Loucy (cell line): ENCODE data around the gene RIC3.
A peak's percentile ranks its signal among the peaks of the same experiment; 100 is the strongest.

Experiments used
- H2AFZ ChIP-seq: fragments of 200-600 bp; sonication (generic); 2 replicates; pipeline ENCODE4 v1.6.0; 2016; ENCODE audit warnings: antibody characterized with exemption, mild to moderate bottlenecking, low read length, moderate library complexity
- H3F3A ChIP-seq: fragments of 200-600 bp; 2 replicates; pipeline ENCODE4 v1.6.0; 2016; ENCODE audit warnings: antibody characterized with exemption, low read depth, mild to moderate bottlenecking
- H3K27me3 ChIP-seq: fragments of 200-600 bp; sonication (generic); 2 replicates; pipeline ENCODE4 v1.6.1; 2014; ENCODE audit warnings: low read length, mild to moderate bottlenecking; ENCODE audit not compliant: insufficient read depth, poor library complexity, severe bottlenecking
- H3K36me3 ChIP-seq: fragments of 200-600 bp; sonication (generic); 2 replicates; pipeline ENCODE4 v1.6.1; 2016; ENCODE audit warnings: low read length; ENCODE audit not compliant: insufficient read depth
- H3K4me1 ChIP-seq: fragments of 200-600 bp; sonication (generic); 2 replicates; pipeline ENCODE4 v1.5.1; 2014; ENCODE audit warnings: low read length, mild to moderate bottlenecking; ENCODE audit not compliant: insufficient read depth, poor library complexity, severe bottlenecking
- H3K4me2 ChIP-seq: fragments of 200-600 bp; sonication (generic); 2 replicates; pipeline ENCODE4 v1.6.0; 2014; ENCODE audit warnings: antibody characterized with exemption, low read length, low read depth, mild to moderate bottlenecking; ENCODE audit not compliant: poor library complexity, severe bottlenecking
- H3K4me3 ChIP-seq: fragments of 200-600 bp; sonication (generic); 2 replicates; pipeline ENCODE4 v1.5.1; 2014; ENCODE audit warnings: low read length, mild to moderate bottlenecking, mixed read lengths; ENCODE audit not compliant: poor library complexity, severe bottlenecking
- H3K79me2 ChIP-seq: fragments of 200-600 bp; sonication (generic); 2 replicates; pipeline ENCODE4 v1.6.1; 2014; ENCODE audit warnings: low read length; ENCODE audit not compliant: insufficient read depth
- H3K9ac ChIP-seq: fragments of 200-600 bp; sonication (generic); 2 replicates; pipeline ENCODE4 v1.6.0; 2014; ENCODE audit warnings: mild to moderate bottlenecking, low read depth, low read length, moderate library complexity; ENCODE audit not compliant: poor library complexity, severe bottlenecking
- H3K9me2 ChIP-seq: fragments of 200-600 bp; sonication (generic); replicated peaks from 2 replicates; pipeline ENCODE4 v1.6.1; 2016; ENCODE audit warnings: low read depth, low read length, mixed read lengths
- H3K9me3 ChIP-seq: fragments of 200-600 bp; sonication (generic); 2 replicates; pipeline ENCODE4 v1.6.1; 2014; ENCODE audit warnings: mild to moderate bottlenecking, antibody characterized with exemption, low read length, low read depth; ENCODE audit not compliant: insufficient read depth
- H4K20me1 ChIP-seq: fragments of 200-600 bp; sonication (generic); 2 replicates; pipeline ENCODE4 v1.6.0; 2014; ENCODE audit warnings: antibody characterized with exemption, low read length, mild to moderate bottlenecking; ENCODE audit not compliant: insufficient read depth, poor library complexity, severe bottlenecking
- CTCF ChIP-seq: fragments of 200-600 bp; sonication (generic); conservative IDR thresholded peaks from 2 replicates; pipeline ENCODE4 v1.5.1; 2014; ENCODE audit warnings: mild to moderate bottlenecking, antibody characterized with exemption, low read length
- EZH2phosphoT487 ChIP-seq: fragments of 200-600 bp; IDR thresholded peaks from 2 replicates; pipeline ENCODE4 v1.6.1; 2018; ENCODE audit warnings: antibody characterized with exemption, mild to moderate bottlenecking, moderate library complexity, borderline replicate concordance

The RIC3 gene

DNA sequence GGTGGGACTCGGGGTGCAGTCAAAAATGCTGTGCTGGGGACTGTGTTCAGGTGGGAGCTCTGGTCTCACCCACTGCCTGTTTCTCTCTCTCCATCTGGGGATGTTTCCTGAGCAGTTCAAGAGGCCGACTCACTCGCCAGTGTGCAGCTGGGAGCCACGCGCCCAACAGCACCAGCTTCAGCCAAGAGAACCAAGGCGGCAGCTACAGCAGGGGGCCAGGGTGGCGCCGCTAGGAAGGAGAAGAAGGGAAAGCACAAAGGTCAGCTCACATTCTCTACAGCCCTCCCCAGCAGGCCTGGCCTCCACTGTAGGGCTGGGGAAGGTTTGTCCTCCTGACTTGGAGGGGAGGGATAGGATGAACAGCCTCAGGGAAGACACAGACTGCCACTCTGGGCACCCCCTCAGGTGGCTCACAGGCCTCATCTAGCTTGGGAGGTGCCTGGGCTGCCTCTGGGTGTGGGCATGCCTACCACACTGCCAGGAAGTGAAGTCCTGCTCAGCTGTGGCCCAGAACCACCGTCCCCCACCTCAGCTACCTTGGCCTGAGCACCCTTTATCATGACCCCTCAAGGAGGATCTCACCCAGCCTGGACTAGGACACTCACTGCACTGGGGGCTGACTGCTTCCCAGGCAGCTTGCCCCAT lies 74.8 kb downstream of the RIC3 start:
- no peak overlapping the region for H3K9ac ChIP-seq
- no peak overlapping the region for H2AFZ ChIP-seq
- no peaks in the 10 kb centered on the region for H3K9me2 ChIP-seq
- H4K20me1 ChIP-seq = no peaks in the 10 kb centered on the region
- TF ChIP-seq EZH2phosphoT487 = no peak
- TF ChIP-seq CTCF = no peak
- no peaks in the 10 kb centered on the region for H3K36me3 ChIP-seq
- H3K4me1 ChIP-seq = no peaks in the 10 kb centered on the region
- H3K9me3 ChIP-seq = no peaks in the 10 kb centered on the region
- no peak overlapping the region for H3K4me2 ChIP-seq
- H3K79me2 ChIP-seq = no peaks in the 10 kb centered on the region
- no peak overlapping the region for H3K4me3 ChIP-seq
- H3F3A ChIP-seq = no peaks in the 10 kb centered on the region
- H3K27me3 ChIP-seq = no peaks in the 10 kb centered on the region

DNA sequence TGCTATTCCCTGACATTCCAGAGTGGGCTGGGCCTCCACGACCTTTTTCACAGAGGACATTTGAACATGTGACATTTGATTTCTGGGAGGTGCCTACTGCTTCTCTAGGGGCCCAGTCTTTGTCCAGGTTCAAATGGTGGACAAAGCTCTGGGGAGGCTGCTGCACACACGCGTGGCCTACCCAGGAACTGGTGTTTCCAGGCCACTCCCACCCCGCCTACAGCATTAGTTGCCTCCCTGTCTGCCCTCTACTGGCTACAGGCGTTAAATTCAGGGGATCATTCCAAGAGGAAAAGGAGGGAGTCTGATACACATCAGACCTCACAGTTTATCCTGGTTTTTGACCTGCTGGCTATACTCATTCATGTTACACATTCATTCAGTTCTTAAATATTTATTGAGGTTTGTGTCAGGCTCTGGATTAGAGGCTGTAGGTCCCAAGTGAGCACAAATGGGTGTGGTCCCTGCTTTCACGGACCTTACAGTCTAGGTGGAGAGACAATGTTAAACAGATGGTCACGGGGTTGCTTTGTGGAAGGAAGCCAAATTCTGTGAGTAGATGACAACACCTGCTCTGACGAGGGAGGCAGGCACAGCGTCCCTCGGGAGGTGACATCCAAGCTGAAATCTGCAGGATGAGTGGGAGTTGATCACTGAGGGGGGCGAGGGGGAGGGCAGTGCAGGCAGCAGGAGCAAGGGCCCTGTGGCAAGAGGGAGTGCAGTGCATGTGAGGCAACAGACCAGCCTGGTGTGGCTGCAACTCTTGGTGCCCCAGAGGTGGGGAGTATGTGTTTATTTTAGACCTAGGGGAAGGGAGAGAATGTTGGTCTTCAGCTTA lies 76.0 kb downstream of the RIC3 start:
- H3K9me3 ChIP-seq = no peaks in the 10 kb centered on the region
- no peaks in the 10 kb centered on the region for H3K36me3 ChIP-seq
- H3K79me2 ChIP-seq = no peaks in the 10 kb centered on the region
- peak overlapping the region; percentile 28; the same call in 1 of the 2 replicates for H2AFZ ChIP-seq
- no peaks in the 10 kb centered on the region for H3F3A ChIP-seq
- H3K4me3 ChIP-seq = no peak overlapping the region
- H3K27me3 ChIP-seq = no peaks in the 10 kb centered on the region
- no peaks in the 10 kb centered on the region for H3K9me2 ChIP-seq
- no peaks in the 10 kb centered on the region for H4K20me1 ChIP-seq
- H3K4me1 ChIP-seq = no peaks in the 10 kb centered on the region
- H3K4me2 ChIP-seq = no peak overlapping the region
- no peak overlapping the region for H3K9ac ChIP-seq
- TF ChIP-seq EZH2phosphoT487 = no peak
- TF ChIP-seq CTCF = peak; percentile 48

GRCh38 chr11:8091721-8092120 lies 77.1 kb downstream of the RIC3 start:
- Histone ChIP-seq H3K36me3 (no peaks in the 10 kb centered on the region), H3F3A (no peaks in the 10 kb centered on the region), H4K20me1 (no peaks in the 10 kb centered on the region), H3K9me3 (no peaks in the 10 kb centered on the region), H3K4me2 (no peak overlapping the region), H3K4me1 (no peaks in the 10 kb centered on the region), H3K79me2 (no peaks in the 10 kb centered on the region), H3K4me3 (no peak overlapping the region), H3K9me2 (no peaks in the 10 kb centered on the region), H2AFZ (no peak overlapping the region), H3K27me3 (no peaks in the 10 kb centered on the region), H3K9ac (no peak overlapping the region)
- TF ChIP-seq CTCF = no peak
- no peak for TF ChIP-seq EZH2phosphoT487
